Colonic mucosa (tissue), 4 donors: ENCODE results near the gene GIGYF2. TPM values are rescaled to one million over a fixed set of nuclear protein-coding genes. Genes with fewer than 3 reads are reported as not detected.

ENCODE experiments used
- DNase-seq: peaks from one replicate; pipeline ENCODE4 v3.0.0-alpha.2; 2020
- H3K27ac ChIP-seq: fragments of 200-600 bp; one replicate; pipeline ENCODE4 v1.8.0; 2021
- H3K27me3 ChIP-seq: fragments of 200-600 bp; one replicate; pipeline ENCODE4 v1.8.0; 2021
- H3K36me3 ChIP-seq: fragments of 200-600 bp; one replicate; pipeline ENCODE4 v1.8.0; 2021
- H3K4me1 ChIP-seq: fragments of 200-600 bp; one replicate; pipeline ENCODE4 v1.8.0; 2021; ENCODE audit warnings: mild to moderate bottlenecking
- H3K4me3 ChIP-seq: fragments of 200-600 bp; one replicate; pipeline ENCODE4 v1.8.0; 2021
- H3K9ac ChIP-seq, 2 donors: one replicate each; pipeline ENCODE4 v1.7.0; 2013; ENCODE audit warnings: control low read depth in 2 of 2, low read depth in 2 of 2, low read length in 2 of 2
- H3K9me3 ChIP-seq: fragments of 200-600 bp; one replicate; pipeline ENCODE4 v1.8.0; 2021
- intact Hi-C: fragments of 100-400 bp; cut with DNase I; formaldehyde crosslinking; loops from one replicate; pipeline ENCODE4 v1.14.1; 2022
- total RNA-seq, 2 donors: library from RNA; stranded (reverse); fragmentation: NEBNext Ultra II Directional in 1 of 2; extraction: Animal tissue kit (Norgen Biotek cat#: 25700) in 1 of 2; gene quantifications; one replicate each; pipeline ENCODE4 v1.2.1, GENCODE V29; 2021
- TF ChIP-seq, protein P1 (sequence below): fragments of 200-600 bp; IDR thresholded peaks from one replicate; pipeline ENCODE4 v1.8.0; 2022; ENCODE audit warnings: antibody characterized with exemption, mild to moderate bottlenecking
- donor health status: healthy.
- donor health status: DM: no; HTN: no; CAD: no.
- donor health status: DM: no; HTN: no; CAD: no.

The GIGYF2 gene
- total RNA-seq, 2 donors from 2014 or later: 48.8 to 49.3 TPM

DNA sequence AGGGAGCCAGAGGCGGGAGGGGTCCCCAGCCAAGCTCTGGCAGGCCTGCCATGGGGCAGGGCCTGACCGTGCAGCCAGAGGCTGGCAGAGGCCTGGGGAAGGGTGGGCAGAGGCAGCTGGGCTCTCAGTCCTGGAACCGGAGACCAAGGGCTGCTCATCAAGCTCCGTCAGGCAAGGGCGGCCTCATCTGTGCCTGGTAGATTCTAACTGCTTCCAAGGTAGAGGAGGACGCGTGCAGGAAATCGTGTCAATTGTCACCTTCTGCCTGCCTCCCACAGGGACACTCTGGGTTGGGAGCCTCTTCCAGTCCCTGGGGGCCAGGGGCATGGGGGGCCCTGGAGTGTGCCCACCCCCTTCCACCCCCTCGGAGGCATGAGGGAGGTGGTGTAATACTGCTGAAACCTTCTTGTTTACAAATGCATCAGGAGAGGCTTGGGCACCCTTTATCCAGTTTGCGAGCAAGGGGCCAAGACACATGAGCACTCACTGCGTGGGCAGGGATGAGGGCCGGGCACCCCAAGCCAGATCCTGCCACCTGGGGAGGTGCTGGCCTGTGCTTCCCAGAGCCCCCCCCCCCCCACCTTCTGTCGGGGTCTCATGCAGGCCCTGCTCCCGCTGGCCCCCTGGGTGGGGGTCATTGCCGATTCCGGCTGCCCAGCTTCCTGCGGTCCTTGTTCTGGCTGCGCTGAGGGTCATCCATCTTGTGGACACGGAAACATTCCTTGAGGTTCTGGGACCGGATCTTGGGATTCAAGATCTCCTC lies 181.9 kb downstream of the GIGYF2 start:
- H3K9me3 ChIP-seq: no peaks in the 10 kb centered on the region
- H3K4me1 ChIP-seq: peaks cover 5% of the 10 kb centered on the region
- H3K4me3 ChIP-seq: no peak overlapping the region
- peak overlapping the region in 1 of 2 donors; percentile 76 for H3K9ac ChIP-seq
- no peak overlapping the region for H3K27ac ChIP-seq
- H3K27me3 ChIP-seq: peaks cover 6% of the 10 kb centered on the region
- intact Hi-C loops: no loop called here
- DNase-seq: no peak
- TF ChIP-seq, protein P1, sequence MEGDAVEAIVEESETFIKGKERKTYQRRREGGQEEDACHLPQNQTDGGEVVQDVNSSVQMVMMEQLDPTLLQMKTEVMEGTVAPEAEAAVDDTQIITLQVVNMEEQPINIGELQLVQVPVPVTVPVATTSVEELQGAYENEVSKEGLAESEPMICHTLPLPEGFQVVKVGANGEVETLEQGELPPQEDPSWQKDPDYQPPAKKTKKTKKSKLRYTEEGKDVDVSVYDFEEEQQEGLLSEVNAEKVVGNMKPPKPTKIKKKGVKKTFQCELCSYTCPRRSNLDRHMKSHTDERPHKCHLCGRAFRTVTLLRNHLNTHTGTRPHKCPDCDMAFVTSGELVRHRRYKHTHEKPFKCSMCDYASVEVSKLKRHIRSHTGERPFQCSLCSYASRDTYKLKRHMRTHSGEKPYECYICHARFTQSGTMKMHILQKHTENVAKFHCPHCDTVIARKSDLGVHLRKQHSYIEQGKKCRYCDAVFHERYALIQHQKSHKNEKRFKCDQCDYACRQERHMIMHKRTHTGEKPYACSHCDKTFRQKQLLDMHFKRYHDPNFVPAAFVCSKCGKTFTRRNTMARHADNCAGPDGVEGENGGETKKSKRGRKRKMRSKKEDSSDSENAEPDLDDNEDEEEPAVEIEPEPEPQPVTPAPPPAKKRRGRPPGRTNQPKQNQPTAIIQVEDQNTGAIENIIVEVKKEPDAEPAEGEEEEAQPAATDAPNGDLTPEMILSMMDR: no peak
- no peaks in the 10 kb centered on the region for H3K36me3 ChIP-seq

DNA sequence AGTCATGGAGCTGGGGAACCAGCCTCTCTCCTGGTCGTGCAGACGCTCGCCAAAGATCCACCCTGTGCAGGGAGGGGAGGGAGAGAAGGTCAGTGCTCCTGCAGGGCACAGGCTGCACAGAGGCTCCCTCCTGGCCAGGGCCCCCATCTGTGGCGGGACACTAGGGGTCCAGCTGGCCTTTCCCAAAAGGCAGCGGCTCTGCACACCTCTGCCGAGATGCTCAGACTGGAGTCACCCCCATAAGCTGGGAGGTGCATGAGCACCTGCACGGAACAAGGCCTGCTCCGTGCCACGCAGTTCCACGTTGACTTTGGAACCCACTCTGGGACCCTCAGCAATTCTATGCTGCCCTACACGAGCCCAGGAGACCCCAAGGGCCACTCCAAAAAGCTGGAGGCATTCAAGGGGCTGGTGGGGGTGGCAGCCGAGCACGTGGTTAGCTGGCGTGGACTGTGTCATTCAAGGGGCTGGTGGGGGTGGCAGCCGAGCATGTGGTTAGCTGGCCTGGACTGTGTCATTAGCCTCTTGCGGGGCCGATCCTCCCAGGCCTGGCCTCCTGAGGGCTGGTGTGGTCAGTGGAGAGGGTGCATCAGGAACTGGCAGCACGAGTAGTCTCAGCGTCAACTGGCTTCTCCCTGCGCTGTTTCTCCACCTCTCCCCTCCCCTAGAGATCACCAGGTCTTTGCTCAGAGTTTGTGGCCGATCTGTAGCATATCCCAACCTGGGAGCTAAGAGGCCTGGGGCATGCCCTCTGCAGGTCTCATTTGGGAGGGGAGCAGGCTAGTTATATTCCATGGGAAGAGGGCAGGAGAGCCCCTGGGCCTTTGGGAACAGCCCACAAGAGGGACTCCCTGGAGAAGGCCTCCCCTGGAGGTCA lies 182.7 kb downstream of the GIGYF2 start:
- no peak overlapping the region for H3K4me3 ChIP-seq
- H3K27ac ChIP-seq: no peak overlapping the region
- intact Hi-C loops: no loop called here
- H3K36me3 ChIP-seq: no peaks in the 10 kb centered on the region
- peaks cover 2% of the 10 kb centered on the region for H3K4me1 ChIP-seq
- no peaks in the 10 kb centered on the region for H3K9me3 ChIP-seq
- H3K27me3 ChIP-seq: peaks cover 6% of the 10 kb centered on the region
- DNase-seq: no peak
- TF ChIP-seq, protein P1: no peak
- no peak overlapping the region for H3K9ac ChIP-seq

DNA sequence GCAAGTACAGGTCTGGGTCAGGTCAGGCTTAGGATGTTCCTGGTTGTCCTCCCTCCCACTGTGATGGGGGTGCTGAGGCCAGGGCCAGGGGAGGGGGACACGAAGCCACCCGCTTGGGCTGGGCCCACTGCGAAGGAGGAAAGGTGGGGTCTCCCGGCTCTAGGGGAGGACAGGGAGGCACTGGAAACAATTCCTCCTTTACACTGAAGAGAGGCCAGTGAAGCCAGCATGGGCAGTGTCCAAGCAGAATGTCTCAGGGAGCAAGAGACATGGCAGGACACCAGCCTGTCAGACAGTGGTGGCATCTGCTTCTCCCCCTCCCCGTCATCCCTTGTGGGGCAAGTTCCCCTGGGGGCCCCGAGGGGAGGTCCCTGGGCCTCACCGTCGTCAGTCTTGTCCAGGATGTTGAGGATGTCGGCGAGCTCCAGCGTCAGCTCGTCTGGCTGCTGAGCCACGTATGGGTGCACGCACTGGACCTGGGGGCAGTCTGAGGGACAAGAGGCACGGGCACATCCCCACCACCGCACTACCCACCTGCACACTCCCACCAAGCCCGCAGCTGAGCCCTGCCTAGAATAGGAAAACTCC lies 183.7 kb downstream of the GIGYF2 start:
- intact Hi-C loops: no loop called here
- Histone ChIP-seq H3K4me3 (no peak overlapping the region), H3K9me3 (no peaks in the 10 kb centered on the region), H3K9ac (no peak overlapping the region), H3K36me3 (no peaks in the 10 kb centered on the region), H3K27ac (no peak overlapping the region), H3K27me3 (peaks cover 6% of the 10 kb centered on the region), H3K4me1 (no peaks in the 10 kb centered on the region)
- TF ChIP-seq, protein P1: no peak
- no peak for DNase-seq

DNA sequence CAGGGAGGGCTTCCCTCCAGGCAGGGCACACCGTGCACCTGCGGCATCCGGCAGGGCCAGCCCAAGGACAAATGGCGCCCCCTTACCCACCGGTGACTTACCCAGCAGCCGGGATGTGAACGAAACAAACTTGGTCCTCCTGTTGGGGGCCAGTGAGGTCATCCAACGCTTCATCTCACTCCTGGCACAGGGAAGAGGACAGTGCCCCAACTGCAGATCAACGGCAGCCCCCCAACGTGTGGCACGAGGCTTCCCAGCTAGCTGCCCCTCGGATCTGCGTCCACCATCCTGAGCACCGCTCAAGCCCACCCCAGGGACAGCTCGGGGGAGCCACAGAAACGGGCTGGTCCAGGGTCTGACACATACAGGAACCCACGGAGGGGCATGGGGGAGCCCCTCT lies 185.0 kb downstream of the GIGYF2 start:
- H3K9ac ChIP-seq: no peak overlapping the region
- H3K27ac ChIP-seq: no peak overlapping the region
- no peaks in the 10 kb centered on the region for H3K4me1 ChIP-seq
- H3K9me3 ChIP-seq: no peaks in the 10 kb centered on the region
- TF ChIP-seq, protein P1: no peak
- intact Hi-C loops: no loop called here
- no peaks in the 10 kb centered on the region for H3K36me3 ChIP-seq
- no peak overlapping the region for H3K4me3 ChIP-seq
- H3K27me3 ChIP-seq: no peaks in the 10 kb centered on the region
- DNase-seq: no peak

DNA sequence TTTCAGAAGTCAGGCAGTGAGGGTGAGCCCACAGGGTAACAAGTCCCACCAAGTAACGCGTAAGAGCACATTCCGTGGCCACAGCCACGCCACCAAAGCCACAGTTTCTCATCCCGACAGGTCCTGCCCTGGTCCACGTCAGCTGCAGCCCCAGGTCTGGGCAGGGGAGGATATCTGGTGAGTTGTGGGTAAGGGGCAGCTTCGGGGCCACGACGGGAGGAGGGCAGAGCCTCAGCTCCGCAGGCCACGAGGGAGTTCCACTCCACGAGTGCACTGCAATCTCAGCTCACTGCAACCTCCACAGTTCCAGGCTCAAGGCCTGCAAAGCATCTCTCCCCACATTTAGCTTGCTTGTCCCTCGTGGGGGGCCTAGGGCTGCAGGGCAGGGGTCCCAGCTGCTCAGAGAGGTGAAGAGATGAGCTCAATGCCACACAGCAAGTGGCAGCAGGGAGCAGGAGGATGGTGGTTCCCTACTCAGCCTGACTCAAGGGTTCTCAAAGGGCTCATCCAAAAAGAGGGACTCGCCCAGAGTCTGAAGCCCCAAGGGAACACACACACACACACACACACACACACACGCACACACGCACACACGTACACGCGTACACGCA lies 185.5 kb downstream of the GIGYF2 start:
- Histone ChIP-seq H3K9ac (no peak overlapping the region), H3K4me3 (no peak overlapping the region), H3K27ac (no peak overlapping the region), H3K4me1 (no peaks in the 10 kb centered on the region), H3K27me3 (no peaks in the 10 kb centered on the region), H3K36me3 (no peaks in the 10 kb centered on the region), H3K9me3 (no peaks in the 10 kb centered on the region)
- intact Hi-C loops: no loop called here
- TF ChIP-seq, protein P1: no peak
- no peak for DNase-seq
